HT1080 (cell line): ENCODE data around the gene NLRC5. TPM values are rescaled to one million over a fixed set of nuclear protein-coding genes. Genes with fewer than 3 reads are reported as not detected.
A peak's percentile ranks its signal among the peaks of the same experiment; 100 is the strongest.
"Not testable (repeated sequence)": the region's sequence is repeated elsewhere in the genome, so short reads cannot be mapped to it uniquely, and the experiment has no call there.

Experiments
- DNase-seq: peaks from one replicate; pipeline ENCODE4 v3.0.0-alpha.2; 2015; ENCODE audit warnings: low read depth
- total RNA-seq: library from RNA; depleted of rRNA; stranded (reverse); fragments of >200 nt; shearing (Covaris generic); gene quantifications from 2 replicates; pipeline ENCODE4 v1.2.3, GENCODE V29; 2014

NLRC5 gene
- total RNA-seq, 1 experiment from 2014 or later, result 14.3 TPM

- DNase-seq, result no peak
These were observed 27.5 kb upstream of the NLRC5 start, which contains the start of gene CETP for GRCh38 chr16:56961851-56962281. CETP (plus strand) TSS chr16:56961950; CDS start chr16:56961980, 30 bp downstream.

- DNase-seq, result peak; percentile 88
These were observed 24.9 kb upstream of the NLRC5 start for GRCh38 chr16:56964243-56965148.

- DNase-seq, result peak; percentile 16
These were observed 23.9 kb upstream of the NLRC5 start for GRCh38 chr16:56965149-56966092.

GRCh38 chr16:56966093-56966475 lies 23.3 kb upstream of the NLRC5 start:
- no peak for DNase-seq

DNA sequence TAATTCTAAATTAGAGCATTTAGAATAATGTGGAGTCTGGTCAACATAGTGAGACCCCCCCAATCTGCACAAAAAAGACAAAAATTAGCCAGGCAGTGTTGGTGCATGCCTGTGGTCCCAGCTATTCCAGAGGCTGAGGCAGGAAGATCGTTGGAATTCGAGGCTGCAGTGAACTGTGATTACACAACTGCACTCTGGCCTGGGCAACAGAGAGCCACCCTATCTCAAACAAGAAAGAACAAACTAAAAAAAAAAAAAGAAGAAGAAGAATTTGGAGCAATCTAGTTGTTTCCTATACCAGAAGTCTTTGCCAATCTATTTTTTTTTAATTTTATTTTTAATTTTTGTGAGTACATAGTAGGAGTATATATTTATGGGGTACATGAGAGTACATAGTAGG lies 21.6 kb upstream of the NLRC5 start:
- no peak for DNase-seq

DNA sequence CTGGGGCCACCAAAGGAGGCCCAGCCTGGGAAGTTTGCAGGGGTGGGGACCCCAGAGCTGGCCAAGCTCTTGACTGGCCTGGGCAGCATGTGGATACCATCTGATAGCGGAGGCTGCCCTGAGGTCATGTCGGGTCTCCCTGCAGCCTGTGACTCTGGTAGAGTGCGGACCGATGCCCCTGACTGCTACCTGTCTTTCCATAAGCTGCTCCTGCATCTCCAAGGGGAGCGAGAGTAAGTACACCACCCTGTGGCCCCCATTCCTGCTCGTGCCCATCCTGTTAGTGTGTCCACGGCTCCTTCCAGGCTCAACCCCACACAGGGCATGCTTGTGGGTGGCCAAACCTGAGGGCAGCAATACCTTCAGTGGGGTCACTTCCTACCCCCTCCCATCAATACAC lies 19.6 kb upstream of the NLRC5 start:
- DNase-seq, result no peak

GRCh38 chr16:56970934-56971767 lies 18.2 kb upstream of the NLRC5 start:
- DNase-seq, result no peak

GRCh38 chr16:56971768-56972043 lies 17.7 kb upstream of the NLRC5 start:
- DNase-seq, result no peak

GRCh38 chr16:56972403-56973293 lies 16.7 kb upstream of the NLRC5 start:
- no peak for DNase-seq

DNA sequence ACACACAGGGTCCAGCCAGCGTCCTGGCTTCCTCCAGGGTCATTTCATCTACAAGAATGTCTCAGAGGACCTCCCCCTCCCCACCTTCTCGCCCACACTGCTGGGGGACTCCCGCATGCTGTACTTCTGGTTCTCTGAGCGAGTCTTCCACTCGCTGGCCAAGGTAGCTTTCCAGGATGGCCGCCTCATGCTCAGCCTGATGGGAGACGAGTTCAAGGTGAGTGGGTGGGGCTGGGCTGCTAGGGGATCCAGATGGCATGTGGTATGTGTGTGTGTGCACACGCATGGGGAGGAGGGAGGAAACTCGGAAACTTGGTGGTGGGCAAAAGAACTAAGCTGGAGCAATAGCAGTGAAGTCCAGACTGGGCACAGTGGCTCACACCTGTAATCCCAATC lies 16.1 kb upstream of the NLRC5 start:
- DNase-seq, result no peak

GRCh38 chr16:56973899-56974298 lies 15.5 kb upstream of the NLRC5 start:
- DNase-seq, result not testable (repeated sequence)

DNA sequence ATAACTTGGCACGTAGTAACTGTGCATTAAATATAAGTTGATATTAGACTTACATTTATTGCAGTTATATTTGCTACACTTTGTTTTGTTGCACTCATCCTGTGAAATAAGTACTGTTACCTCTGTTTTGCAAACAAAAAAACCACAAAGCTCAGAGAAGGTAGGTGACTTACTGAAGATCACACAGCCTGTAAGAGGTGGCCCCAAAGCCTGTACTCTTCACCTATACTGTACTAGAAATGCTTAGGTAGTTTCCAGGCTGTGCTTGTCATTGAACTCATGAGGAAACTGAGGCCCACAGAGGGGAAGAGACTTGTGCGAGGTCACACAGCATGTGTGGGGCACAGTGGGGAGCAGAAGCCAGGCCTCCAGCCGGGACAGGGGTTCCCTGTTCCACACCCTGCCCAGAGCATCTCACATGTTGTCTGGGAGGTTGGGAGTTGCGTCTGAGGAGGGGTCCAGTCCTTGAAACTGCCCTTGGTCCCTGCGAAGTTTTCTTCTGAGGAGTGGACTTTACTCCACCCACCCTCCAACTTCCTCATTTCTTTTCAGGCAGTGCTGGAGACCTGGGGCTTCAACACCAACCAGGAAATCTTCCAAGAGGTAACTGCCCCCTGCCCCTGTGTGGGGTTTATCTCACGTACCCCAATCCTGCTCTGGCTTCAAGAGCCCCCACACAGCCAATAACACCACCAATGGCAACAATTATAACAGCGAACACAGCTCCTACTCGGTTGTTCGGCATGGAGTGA lies 14.6 kb upstream of the NLRC5 start:
- DNase-seq, result no peak

DNA sequence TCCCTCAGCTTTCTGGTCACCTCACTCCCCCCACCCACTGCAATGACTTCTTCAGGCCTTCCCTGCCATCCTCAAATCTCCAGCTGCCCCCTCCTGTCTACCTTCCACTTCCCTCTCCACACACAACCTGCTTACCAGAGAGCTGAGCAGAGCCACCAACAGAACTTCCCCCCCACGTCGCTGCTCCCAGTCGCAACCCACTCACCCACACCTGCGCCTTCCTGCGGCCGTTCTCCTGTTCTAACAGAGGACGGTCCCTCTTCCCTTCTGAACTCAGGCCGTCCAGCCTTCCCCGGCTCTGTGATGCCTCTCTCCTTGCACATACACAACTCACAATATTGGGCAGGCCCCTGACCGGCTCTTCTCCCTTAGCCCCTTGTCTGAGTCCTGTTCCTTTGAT lies 13.6 kb upstream of the NLRC5 start:
- no peak for DNase-seq

GRCh38 chr16:56977216-56977615 lies 12.1 kb upstream of the NLRC5 start:
- DNase-seq, result no peak

GRCh38 chr16:56977823-56978430 lies 11.4 kb upstream of the NLRC5 start:
- no peak for DNase-seq

DNA sequence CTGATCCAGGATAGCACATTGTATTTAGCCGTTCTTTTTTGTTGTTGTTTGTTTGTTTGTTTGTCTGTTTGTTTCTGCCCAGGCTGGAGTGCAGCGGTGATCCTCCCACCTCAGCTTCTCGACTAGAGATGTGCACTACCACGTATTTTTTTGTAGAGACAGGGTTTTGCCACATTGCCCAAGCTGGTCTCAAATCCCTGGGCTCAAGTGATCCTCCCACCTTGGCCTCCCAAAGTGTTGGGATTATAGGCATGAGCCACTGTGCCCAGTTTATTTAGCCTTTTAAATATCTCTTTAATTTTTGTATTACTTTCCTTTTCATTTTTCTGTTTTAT lies 9.2 kb upstream of the NLRC5 start:
- DNase-seq, result no peak

GRCh38 chr16:56980792-56981724 lies 8.3 kb upstream of the NLRC5 start:
- no peak for DNase-seq

DNA sequence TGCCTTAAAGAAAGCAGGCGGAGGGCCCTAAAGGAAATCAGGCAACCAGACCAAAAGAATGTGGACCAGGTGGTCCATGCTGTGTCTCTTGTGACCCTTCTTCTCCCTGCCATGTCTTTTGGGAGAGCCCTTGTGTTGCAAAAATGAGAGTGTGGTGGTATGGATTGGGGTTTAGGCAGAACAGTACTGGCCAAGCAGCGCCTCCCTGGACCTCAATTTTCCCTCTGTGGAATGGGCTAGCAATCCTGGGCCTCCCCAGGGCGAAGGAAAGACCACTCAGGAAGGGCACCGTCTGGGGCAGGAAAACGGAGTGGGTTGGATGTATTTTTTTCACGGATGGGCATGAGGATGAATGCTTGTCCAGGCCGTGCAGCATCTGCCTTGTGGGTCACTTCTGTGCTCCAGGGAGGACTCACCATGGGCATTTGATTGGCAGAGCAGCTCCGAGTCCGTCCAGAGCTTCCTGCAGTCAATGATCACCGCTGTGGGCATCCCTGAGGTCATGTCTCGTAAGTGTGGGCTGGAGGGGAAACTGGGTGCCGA lies 7.6 kb upstream of the NLRC5 start:
- DNase-seq, result no peak
